Measurements from ENCODE around the gene BBX. TPM values are rescaled to one million over a fixed set of nuclear protein-coding genes. Genes with fewer than 3 reads are reported as not detected.

Gene BBX
- total RNA-seq, 2 donors from 2014 or later: 57.4 to 74.5 TPM

DNA sequence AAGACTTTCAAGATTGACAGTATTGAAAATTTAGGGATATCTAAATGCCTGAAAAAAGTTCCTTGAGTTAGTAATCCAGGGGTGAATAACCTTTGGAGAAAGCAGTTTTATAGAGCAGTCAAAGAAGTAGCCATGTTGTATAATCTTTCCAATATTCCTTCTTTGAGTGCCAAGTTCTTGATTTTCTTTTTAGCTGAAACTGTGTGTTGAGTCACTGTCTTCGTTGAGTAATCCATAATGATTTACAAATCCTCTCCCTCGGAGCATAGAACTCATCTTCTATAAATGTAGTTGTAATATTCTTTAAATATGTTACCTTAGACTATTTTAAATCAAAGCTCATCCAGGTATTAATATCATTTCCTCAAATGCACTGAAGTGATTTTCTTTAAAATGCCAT is 135.2 kb downstream of the BBX start:
- Histone ChIP-seq H3K4me1 (ENCODE audit: control insufficient read depth in 1 of 2, low read depth in 2 of 2) (peaks cover 14 to 26% of the 10 kb centered on the region in 2 donors), H3K36me3 (no peaks in the 10 kb centered on the region), H3K27ac (no peak overlapping the region), H3K9me3 (no peaks in the 10 kb centered on the region), H3K27me3 (replicated peaks; ENCODE audit: insufficient read depth) (no peaks in the 10 kb centered on the region), H3K4me3 (no peak overlapping the region)
- no peak for ATAC-seq (ENCODE audit: insufficient number of reproducible peaks, low FRiP score, low read depth)
- DNase-seq (ENCODE audit: low spot score): no peak
- TF ChIP-seq, protein P1, sequence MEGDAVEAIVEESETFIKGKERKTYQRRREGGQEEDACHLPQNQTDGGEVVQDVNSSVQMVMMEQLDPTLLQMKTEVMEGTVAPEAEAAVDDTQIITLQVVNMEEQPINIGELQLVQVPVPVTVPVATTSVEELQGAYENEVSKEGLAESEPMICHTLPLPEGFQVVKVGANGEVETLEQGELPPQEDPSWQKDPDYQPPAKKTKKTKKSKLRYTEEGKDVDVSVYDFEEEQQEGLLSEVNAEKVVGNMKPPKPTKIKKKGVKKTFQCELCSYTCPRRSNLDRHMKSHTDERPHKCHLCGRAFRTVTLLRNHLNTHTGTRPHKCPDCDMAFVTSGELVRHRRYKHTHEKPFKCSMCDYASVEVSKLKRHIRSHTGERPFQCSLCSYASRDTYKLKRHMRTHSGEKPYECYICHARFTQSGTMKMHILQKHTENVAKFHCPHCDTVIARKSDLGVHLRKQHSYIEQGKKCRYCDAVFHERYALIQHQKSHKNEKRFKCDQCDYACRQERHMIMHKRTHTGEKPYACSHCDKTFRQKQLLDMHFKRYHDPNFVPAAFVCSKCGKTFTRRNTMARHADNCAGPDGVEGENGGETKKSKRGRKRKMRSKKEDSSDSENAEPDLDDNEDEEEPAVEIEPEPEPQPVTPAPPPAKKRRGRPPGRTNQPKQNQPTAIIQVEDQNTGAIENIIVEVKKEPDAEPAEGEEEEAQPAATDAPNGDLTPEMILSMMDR (IDR thresholded peaks at IDR 0.05): no peak

GRCh38 chr3:107660306-107660976 is 137.7 kb downstream of the BBX start:
- Histone ChIP-seq H3K9me3 (no peaks in the 10 kb centered on the region), H3K27ac (no peak overlapping the region), H3K27me3 (replicated peaks; ENCODE audit: insufficient read depth) (no peaks in the 10 kb centered on the region), H3K4me1 (ENCODE audit: control insufficient read depth in 1 of 2, low read depth in 2 of 2) (peaks cover 26 to 50% of the 10 kb centered on the region in 2 donors), H3K4me3 (no peak overlapping the region), H3K36me3 (no peaks in the 10 kb centered on the region)
- TF ChIP-seq, protein P1 (IDR thresholded peaks at IDR 0.05): peak; percentile 46
- peak; percentile 44 for ATAC-seq (ENCODE audit: insufficient number of reproducible peaks, low FRiP score, low read depth)
- no peak for DNase-seq (ENCODE audit: low spot score)

DNA sequence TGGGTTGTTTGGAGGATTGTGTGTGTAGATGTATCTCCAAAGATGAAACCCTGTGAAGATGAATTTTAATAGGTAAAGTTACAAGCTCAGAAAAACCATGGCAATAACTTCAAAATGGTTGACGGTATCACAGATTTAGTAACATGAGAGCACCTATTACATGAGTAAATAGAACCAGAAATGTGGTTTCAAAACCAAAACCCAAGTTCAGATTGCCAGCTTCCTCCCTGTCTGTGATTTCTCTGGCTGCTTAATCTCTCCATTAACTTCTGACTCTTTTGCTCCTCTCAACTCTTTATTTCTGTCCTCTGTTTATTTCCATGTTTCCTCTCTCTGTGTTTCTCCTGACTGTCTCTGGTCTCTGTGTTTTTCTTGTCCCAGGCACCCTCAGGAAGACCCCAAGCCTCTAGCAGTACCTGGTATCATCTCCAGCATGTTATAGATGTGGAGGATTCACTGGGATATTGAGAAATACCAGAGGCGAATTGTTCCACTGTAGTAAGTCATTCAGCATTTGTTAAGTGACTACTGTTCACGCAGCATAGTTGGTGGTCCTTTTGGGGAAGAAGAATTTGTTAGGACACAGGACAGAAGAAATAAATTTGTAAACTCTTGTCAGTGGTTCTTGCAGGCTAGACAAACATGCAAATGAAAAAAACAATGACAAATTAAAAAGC is 138.8 kb downstream of the BBX start:
- H3K4me1 ChIP-seq (ENCODE audit: control insufficient read depth in 1 of 2, low read depth in 2 of 2): peaks cover 29 to 53% of the 10 kb centered on the region in 2 donors
- DNase-seq (ENCODE audit: low spot score): no peak
- H3K4me3 ChIP-seq: peak overlapping the region; percentile 63
- H3K36me3 ChIP-seq: no peaks in the 10 kb centered on the region
- no peaks in the 10 kb centered on the region for H3K27me3 ChIP-seq (replicated peaks; ENCODE audit: insufficient read depth)
- TF ChIP-seq, protein P1 (IDR thresholded peaks at IDR 0.05): no peak
- ATAC-seq (ENCODE audit: insufficient number of reproducible peaks, low FRiP score, low read depth): peak; percentile 41
- H3K9me3 ChIP-seq: no peaks in the 10 kb centered on the region
- H3K27ac ChIP-seq: peak overlapping the region; percentile 54 to 73

DNA sequence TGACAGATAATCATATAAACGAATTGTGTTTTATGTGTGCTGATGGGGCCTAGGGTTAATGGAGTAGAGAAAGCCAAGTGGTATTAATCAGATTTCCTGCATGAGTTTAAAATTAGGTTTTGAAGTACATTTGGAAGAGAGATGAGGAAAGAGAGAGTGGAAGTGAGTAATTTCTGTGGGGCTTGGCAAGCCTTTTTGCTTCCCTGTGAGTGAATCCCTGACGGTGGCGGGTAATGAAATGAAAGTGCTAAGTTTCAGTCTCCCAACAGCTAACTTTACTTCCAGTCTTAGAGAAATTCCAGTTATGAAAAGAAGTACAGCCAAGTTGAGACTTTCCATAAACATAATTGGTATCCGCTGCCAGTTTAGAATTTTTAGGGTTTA is 139.4 kb downstream of the BBX start:
- peak overlapping the region; percentile 54 to 73 for H3K27ac ChIP-seq

DNA sequence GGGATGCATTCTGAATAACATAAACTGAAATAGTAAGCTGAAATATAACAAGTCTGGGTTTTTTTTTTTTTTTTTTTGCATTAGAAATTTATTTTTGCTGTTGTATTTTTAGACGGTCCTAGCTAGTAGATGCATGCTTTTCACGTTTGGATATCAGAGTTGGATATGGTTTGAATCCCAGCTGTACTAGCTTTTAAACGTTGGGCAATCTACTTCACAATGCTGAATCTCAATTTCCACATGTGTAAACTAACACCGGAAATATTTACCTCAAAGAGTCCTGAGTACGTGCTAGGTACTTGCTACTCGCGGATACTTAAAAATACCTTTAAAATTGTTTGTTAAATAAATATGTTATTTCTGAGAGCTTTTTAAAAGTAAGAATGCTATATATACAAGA is 139.8 kb downstream of the BBX start:
- TF ChIP-seq, protein P1 (IDR thresholded peaks at IDR 0.05): no peak
- DNase-seq (ENCODE audit: low spot score): no peak
- ATAC-seq (ENCODE audit: insufficient number of reproducible peaks, low FRiP score, low read depth): no peak
- no peaks in the 10 kb centered on the region for H3K27me3 ChIP-seq (replicated peaks; ENCODE audit: insufficient read depth)
- no peaks in the 10 kb centered on the region for H3K36me3 ChIP-seq
- H3K27ac ChIP-seq: peak overlapping the region; percentile 54 to 73
- H3K4me1 ChIP-seq (ENCODE audit: control insufficient read depth in 1 of 2, low read depth in 2 of 2): peaks cover 29 to 53% of the 10 kb centered on the region in 2 donors
- H3K9me3 ChIP-seq: no peaks in the 10 kb centered on the region
- H3K4me3 ChIP-seq: peak overlapping the region; percentile 63

More for the DNA sequence above, 139.4 kb downstream of the BBX start:
- Histone ChIP-seq H3K27me3 (replicated peaks; ENCODE audit: insufficient read depth) (no peaks in the 10 kb centered on the region), H3K9me3 (no peaks in the 10 kb centered on the region), H3K36me3 (no peaks in the 10 kb centered on the region), H3K4me3 (peak overlapping the region; percentile 63), H3K4me1 (ENCODE audit: control insufficient read depth in 1 of 2, low read depth in 2 of 2) (peaks cover 29 to 53% of the 10 kb centered on the region in 2 donors)
- DNase-seq (ENCODE audit: low spot score) (peak; percentile 46), ATAC-seq (ENCODE audit: insufficient number of reproducible peaks, low FRiP score, low read depth) (peak; percentile 58)
- TF ChIP-seq, protein P1 (IDR thresholded peaks at IDR 0.05): no peak

Measured in thoracic aorta (tissue), 2 donors.